SU-DHL-6 (cell line): ENCODE data around the gene GNPTG.

ENCODE experiments used
- CTCF ChIP-seq: fragments of 200-600 bp; sonication (generic); IDR thresholded peaks from one replicate; pipeline ENCODE4 v1.5.1; 2017; ENCODE audit warnings: antibody characterized with exemption, mild to moderate bottlenecking, low read length, moderate library complexity; ENCODE audit not compliant: insufficient read depth, poor library complexity, severe bottlenecking
- EZH2phosphoT487 ChIP-seq: fragments of 200-600 bp; sonication (generic), shearing (Covaris generic); conservative IDR thresholded peaks from 2 replicates; pipeline ENCODE4 v1.6.1; 2018; ENCODE audit warnings: mild to moderate bottlenecking, antibody characterized with exemption, low read length, moderate library complexity, mixed read lengths

GRCh38 chr16:1334739-1335138 lies 17.0 kb upstream of the GNPTG start:
- TF ChIP-seq CTCF (no peak), EZH2phosphoT487 (no peak)
